NCI-H187 treated with DMSO at 0.1 percent for 48 hours (cell line): ENCODE results near the gene BTN1A1.
"Not testable (repeated sequence)": the region's sequence is repeated elsewhere in the genome, so short reads cannot be mapped to it uniquely, and the experiment has no call there.

Experiments
- DNase-seq: peaks from one replicate; lab custom pipeline; 2025; lab: John Stamatoyannopoulos, UW

The BTN1A1 gene

DNA sequence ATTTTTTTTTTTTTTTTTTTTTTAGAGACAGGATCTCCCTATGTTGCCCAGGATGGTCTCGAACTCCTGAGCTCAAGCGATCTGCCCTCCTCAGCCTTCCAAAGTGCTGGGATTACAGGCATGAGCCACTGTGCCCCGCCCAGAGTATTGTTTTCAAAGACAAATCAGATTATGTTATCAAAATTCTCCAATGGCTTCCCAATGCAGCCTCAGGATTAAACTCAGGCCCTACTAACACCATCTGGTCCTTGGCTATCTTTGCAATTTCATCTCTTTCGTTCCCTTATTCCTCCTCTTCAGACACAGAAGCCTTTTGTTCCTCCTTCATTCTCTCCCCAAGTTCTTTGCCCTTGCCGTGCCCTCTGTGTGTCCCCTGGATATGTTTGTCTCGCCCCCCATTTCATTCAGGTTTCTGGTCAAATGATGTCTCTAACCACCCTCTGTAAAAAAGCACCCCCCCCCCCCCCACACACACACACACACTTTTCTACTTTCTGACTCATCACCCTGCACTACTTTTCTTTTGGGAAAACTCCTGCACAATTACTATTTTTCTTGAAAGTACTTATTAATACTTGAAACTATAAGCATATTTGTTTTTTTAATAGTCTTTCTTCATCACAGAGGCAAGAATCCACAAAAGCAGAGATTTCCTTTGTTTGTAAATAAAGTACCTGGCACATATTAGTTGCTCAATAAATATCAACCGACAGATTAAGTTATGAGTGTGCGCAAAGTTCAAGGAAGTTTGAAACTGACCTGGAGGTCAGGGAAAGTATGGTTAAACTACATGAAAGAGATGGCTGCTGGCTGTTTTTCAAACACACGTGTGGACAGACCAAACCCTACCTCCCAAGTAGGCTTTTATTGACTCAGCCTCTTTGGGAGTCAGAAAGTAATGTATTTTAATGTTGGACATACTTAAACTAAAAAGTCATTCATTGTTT lies 16.7 kb downstream of the BTN1A1 start:
- no peak for DNase-seq

DNA sequence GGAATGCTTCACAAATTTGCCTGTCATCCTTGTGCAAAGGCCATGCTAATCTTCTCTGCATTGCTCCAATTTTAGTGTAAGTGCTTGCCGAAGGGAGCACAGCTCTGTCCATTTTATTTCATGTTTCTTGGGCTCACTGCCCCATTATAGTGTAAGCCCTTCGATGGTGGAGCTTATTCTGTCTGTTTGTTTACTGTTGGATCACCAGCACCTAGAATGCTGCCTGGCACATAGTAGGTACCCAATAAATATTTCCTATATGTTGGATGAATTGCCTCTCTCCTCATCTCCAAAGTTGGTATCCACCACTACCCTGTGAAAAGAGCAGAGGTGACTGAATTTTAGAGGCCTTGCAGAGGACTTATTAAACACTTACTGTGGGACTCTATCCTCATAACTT lies 19.3 kb downstream of the BTN1A1 start:
- no peak for DNase-seq

DNA sequence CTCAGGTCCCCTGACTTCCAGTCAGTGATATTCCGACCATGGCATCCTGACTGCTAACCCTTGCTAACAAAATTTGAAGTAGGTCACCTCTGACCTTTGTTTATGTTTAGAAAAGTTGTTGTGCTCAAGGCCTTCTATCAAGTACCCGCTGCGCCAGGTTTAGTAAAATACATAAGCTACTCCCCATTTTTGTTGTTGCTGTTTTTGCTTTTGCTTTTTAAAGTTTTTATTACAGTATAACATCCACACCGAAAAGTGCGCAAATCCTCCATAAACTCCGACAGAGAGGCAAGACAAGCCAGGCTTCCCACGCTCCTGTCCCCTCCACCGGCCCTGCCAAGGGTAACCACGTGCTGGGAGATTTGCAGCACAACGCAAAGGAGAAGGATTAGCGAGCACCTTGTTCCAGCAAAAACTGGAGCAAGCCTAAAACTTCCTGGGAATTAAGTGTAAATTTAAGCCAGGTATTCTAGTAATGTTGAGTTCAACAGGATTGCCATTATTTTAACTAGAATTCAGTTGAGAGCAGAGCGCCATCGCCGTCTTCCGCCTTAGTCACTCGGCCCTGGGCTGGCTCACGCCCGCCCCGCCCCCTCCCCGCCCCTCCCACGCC lies 20.2 kb downstream of the BTN1A1 start:
- DNase-seq, result no peak

DNA sequence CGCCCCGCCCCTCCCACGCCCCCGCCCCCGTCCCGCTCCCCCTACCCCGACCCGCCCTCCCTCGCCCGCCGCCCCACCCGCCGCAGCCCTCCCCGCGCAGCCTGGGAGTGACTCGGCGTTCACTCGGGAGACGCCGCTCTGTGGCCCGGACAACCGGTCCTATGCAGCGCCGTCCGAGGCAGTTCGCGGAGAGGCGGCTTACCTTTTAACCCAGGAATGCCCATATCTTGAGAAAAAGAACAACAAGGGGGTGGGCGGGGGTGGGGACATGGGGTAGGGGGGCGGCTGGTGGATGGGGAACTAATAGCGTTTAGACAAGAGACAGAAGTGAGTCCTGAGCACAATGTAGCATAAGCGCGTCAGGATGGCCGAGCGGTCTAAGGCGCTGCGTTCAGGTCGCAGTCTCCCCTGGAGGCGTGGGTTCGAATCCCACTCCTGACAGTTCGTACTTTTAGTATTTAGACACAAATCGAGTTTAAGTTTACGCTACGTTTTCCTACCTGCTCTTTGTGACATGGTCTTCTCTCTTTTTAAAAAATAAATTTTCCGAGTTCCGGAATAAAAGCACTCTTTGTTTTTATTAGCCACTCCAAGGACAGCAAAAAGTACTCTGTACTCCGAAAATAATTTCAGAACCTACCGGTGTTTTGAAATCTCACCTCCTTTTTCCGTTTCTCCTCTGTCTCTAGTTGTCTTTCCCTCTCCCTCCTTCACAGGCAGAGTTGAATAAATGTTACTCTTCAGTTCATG lies 20.9 kb downstream of the BTN1A1 start:
- no peak for DNase-seq

DNA sequence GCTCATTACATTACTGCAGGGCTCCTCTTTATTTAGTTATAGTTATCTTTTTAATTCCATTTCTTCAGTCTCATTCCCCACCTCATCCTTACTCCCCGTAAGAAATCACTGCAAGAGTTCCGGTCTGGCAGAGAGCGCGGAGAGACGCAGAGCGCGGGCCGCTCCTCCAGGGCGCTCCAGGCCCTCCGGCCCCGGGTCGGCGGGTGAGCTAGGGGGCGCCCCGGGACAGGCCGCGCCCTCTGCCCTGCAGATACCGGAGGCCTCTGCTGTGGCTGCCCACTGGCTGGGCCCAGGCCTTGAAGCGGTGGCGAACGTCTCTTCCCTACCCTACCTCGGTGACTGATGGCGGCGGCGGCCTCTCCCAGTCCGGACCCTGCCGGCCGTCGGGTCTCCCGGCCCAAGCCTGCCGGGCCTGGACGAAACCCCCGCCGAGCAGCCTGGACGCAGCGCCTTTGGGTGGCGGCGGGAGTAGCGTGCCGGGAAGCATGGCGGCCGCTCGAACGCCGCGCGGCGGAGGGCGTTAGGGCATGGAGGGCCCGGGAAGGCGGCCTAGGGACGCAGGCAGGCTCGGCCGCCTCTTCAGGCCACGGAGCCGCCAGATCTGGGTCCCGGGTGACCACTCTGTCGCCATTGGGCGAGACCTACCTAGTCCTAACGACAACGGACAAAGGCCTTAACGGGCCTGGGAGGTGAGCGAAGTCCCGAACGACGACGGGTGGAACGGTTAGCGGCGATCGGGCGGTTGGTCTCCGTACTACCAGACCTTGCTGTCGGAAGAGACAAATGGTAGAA lies 21.7 kb downstream of the BTN1A1 start:
- DNase-seq, result no peak

DNA sequence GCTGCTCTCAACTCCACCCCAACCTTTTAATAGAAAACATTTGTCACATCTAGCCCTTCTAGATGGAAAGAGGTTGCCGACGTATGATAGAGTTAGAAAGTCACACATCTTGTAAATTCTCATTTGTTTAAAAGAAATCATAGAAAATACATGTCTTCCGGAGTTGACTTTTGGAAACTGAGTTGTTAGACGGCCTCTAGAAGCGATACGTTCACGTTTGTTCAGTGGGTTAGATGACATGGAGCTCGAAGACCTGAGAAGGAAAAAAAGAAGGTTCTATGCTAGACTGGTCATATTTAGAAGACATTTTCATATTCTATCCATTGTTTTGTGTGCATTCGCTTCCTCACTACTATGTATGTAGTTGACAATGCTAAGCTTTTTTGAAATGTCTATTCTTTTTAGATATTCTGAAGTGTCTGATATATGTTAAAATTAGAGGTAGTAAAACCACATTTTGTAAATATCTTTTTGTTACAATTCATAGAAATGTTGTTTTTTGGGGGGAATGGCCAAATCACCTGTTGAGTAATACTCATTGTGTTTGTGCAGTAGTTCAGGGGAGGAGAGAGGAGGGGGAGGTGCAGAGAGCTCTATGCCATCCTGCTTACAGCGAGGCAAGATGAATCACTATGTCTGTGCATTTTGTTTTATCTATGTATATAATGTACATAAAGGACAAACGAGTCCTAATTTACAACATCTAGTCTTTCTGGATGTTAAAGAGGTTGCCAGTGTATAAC lies 22.6 kb downstream of the BTN1A1 start:
- not testable (repeated sequence) for DNase-seq

DNA sequence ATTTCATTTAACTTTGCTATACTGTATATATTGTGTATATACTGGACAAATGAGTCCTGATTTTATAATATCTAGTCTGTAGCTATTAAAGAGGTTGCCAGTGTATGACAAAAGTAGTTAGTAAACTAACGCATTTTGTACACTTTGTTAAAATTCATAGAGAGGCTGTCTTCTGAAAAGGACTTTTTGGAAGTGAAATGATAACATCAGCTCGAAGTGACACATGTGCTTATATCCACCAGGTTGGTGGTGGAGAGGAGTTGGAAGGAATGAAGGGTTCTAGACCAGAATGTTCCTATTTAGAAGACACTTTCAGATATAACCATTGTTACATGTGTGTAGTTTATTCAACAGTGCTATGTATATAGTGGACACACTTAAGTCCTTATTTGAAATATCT lies 24.2 kb downstream of the BTN1A1 start:
- not testable (repeated sequence) for DNase-seq

DNA sequence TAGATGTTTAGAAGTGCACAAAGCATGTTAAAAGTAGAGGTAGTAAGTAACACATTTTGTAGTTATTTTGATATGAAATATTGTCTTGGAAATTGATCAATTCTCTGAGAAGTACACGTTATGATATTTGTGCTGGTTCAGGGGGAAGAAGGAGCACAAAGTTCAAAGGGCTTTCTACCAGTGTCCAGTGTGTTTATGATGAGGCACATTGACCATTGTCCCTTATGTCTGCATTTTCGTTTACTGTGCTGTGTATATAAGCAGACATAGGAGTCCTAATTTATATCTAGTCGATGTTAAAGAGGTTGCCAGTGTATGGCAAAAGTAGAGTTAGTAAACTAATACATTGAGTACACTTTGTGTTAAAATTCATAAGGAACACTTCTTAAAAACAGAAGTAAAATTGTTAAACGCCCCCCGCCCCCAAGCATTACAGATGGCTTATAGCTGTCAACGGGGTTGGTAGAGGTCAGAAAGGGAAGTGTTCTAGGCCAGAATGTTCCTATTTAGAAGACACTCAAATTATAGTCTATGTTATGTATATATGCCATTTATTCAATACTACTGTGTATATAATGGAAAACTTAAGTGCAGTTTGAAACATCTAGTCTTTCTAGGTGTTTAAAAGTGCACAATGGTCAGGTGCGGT lies 24.7 kb downstream of the BTN1A1 start:
- no peak for DNase-seq

DNA sequence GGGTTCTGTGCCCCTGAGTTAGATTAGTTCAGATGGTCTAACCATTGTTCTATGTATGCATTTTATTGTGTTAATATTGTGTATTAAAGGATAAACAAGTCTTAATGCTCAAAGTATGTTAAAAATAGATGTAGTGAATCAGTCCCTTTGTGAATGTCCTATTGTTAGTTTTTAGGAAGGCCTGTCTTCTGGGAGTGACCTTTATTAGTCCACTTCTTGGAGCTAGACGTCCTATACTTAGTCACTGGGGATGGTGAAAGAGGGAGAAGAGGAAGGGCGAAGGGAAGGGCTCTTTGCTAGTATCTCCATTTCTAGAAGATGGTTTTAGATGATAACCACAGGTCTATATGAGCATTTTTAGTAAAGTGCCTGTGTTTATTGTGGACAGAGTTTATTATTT lies 25.7 kb downstream of the BTN1A1 start:
- no peak for DNase-seq

DNA sequence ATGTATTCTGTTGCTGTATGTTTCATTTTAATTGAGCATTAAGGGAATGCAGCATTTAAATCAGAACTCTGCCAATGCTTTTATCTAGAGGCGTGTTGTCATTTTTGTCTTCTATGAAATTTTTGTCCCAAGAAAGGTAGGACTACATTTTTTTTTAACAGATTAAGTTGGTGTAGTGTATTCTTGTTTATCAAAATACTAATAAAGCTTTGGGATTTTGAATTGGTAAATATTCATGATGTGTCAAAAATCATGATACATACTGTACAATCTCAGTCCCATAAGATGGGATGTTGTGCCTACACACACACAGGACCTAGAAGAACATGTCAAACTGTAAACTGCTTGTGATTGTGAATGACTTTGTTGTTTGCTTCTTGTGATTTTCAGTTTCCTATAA lies 26.8 kb downstream of the BTN1A1 start:
- DNase-seq, result no peak

DNA sequence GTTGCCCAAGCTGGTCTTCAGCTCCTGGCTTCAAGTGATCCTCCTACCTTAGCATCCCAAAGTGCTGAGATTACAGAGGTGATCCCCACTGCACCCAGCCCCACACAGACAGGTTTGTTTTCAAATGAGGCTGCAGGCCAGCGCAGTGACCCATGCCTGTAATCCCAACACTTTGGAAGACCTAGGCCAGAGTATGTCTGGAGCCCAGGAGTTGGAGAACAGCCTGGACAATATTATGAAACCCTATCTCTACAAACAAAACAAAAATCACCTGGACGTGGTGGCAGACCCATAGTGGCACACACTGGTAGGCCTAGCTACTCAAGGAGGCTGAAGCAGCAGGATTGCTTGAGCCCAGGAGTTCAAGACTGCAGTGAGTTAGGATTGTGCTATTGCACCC lies 30.1 kb downstream of the BTN1A1 start:
- DNase-seq, result no peak

DNA sequence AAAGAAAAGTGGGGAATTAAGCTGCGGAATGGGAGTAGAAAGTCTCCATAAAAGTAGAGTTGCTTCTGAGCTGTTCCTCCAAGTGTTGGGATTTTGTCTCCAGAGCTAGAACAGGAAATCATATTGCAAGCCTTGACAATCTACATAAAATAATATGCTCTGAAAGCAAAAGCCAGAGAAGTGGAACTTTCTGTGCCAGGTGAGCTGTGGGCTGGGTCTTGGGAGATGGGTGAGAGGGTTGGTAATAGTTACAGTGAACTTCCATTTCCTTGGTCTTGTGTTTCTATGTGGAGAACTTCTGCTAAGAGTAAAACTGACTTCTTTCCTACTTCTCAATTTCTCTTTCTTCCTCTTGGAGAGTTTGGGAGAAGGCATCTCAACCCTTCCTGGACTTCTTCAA lies 31.8 kb downstream of the BTN1A1 start:
- no peak for DNase-seq

DNA sequence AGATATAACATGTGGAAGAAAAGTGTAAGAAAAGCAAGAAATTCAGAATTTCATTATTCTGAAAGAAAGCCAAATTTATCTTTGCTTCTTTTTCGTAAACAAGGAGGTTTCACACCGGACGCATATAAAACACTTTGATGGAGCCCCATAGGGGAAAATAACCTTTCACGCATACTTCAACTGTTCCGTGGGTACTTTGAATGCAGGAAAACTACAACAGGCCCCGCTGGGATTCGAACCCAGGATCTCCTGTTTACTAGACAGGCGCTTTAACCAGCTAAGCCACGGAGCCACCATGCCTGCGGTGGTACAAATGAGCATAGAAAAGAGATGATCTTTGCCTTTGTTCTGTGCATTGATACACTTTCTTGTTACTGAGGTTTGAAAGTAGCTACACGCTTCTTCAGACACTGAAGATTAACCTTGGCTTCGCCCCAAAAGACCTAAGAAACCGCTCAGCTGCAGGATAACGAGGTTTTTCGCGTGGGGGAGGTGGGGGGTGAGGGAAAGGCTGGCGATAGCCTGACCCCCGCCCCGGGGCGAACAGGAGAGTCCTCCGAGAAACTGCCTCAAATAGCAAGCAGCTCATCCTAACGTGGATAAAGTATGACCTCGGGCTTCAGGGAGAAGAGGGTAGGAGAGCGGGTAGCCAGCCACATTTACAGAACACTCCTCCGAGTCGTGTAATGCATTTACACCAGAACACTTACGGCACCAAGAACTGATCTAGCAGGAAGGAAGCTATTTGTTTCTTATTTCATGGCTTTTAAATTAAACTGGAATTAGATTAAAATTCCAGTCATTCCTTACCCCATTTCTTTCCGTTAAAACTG lies 32.8 kb downstream of the BTN1A1 start:
- peak; percentile 43 for DNase-seq

DNA sequence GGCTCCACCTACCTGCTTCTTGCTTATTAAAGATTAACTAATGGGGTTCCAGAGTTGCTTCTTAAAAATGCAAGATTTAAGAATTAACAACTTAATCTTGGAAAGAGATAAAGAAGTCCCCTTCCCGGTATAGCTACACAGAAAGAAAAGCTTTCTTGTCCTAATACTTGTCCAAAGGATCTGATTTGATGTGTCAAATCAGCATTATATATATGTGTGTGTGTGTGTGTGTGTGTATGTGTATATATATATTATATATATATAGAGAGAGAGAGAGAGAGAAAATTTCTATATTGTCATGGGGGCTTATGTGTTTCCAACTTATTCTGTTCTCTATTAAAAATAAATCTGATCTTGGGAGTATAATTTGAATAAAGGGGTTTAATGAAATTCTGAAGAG lies 33.4 kb downstream of the BTN1A1 start:
- DNase-seq, result no peak

DNA sequence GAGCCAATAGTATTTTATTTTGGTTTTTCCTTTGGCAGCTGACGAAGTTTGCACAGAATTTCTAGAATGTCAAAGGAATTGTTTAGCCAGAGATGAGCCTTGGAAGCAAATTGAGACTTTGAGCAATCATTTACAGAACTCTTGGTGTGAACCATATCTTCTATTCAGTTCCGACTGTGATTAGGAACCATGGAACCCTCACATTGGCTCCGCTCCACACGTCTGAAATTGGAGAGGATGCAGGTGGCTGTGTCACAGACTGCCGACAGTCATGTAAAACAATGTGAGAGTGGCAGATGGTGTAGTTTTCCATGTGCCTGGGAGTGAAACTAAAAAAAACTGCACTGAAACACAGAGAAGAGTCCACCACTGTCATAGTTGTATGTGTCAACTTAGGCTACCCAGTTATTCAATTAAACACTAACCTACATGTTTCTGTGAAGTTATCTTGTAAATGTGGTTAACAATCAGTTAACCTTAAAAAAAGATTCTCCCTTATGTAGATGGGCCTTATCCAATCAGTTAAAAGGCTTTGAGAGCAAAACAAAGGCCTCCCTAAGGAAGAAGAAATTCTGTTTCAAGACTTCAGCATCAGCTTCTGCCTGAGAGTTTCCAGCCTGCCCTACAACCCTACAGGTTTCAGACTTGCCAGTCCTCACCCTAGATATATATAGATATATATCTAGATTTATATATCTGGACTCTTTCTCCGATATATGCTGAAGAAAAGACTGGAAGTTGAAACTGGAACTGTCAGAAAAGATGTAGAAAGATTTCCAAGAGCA lies 34.8 kb downstream of the BTN1A1 start:
- no peak for DNase-seq

DNA sequence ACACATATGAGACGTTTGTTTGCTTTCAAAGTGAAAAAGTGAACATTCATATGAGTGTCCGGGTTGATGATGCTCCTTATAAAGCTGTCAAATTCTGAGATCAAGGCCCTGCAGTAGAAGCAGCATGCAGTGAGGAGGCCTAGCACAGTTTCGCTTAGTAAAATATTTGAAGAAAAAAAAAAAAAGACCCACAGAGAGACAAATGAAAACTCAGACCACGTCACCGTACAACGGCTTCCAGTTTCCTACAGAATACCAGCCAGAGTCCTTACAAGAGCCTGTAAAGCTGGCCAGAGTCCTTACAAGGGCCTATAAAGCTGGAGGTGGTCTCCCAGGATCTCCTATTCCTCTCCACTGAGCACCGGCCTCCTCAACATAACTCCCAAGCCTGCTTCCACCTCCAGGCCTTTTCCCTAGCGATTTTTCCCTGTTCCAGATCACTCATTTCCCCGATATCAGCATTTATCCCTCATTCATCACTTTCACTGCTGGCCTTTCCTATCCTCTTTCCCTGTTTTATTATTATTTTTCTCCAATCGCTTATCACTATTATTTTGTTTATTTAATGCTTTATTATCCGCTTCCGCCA lies 36.6 kb downstream of the BTN1A1 start:
- no peak for DNase-seq

DNA sequence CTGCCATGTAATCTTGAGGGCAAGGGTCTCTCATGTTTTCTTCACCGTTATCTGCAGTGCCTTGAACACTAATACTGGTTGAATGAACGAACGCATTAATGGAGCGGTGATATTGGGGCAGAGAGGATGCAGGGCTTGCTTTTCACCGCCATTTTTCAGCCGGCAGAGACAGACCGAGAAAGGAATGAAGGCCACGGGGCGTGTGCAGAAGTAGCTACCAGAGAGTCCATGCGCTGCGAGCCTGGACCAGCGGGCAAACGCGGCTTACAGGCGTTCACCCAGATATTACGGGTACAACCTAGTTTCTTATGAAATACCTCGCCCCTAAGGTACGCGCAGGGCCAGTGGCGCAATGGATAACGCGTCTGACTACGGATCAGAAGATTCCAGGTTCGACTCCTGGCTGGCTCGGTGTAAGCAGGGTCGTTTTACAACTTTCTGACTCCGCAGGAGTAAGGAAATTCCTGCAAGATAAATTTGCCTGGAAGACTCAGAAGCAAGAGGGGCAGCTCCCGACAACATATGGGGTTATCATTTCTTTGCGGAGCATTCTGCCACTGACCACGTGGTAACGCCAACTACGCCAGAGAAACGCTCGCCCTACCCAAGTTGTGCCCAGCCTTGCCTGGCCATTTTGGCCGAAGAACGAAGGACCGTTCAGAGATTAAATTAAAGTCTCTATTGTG lies 37.2 kb downstream of the BTN1A1 start:
- DNase-seq, result peak; percentile 75
